HG03066 (cell line): ENCODE data around the gene CNNM1.

Source experiments
- ATAC-seq: cut with Tn5 transposase; IDR thresholded peaks from one replicate; pipeline ENCODE4 v1.9.1; 2021; ENCODE audit warnings: low read depth; ENCODE audit not compliant: unreplicated experiment

CNNM1 gene

GRCh38 chr10:99331207-99331803, 2.1 kb downstream of the CNNM1 start:
- ATAC-seq = no peak

DNA sequence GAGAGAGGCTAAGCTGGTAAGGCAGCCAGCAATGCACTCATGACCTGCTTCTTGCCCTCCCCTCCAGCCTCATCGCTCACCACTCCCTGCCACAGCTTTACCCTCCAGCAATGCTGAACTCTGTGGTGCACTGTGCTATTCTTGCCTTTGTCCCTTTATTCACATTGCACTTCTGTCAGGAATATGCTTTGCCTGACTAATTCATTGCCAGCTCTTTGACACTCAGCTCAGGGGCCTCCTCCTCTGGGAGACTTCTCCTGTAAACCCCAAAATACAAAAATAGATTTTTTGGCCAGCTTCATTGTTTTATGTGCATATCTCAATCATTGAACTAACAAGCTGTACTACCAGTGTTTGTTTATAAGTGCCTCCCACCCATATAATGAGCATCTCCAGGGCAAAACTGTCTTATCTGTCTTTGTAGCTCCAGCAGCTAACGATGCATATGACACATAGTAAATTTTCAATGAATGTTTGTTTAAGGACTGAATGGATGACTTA, 8.2 kb downstream of the CNNM1 start:
- no peak for ATAC-seq

DNA sequence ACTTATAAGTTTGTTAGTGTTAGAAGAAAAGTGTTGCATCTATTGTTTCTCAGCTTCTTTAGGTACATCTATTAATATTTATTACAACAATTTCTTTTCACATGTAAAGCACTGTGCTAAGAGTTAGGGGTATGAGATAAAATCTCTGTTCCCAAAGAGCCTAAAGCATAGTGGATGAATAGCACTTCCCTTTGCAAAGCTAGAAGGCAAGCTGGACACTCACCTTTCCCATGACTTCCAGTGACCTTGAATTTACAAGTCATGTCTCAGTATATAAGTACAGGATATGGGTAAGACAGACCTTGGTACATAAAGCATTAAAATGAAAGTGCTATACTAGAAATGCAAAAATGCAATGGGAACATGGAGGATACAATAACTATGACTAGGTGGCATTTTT, 8.7 kb downstream of the CNNM1 start:
- no peak for ATAC-seq

DNA sequence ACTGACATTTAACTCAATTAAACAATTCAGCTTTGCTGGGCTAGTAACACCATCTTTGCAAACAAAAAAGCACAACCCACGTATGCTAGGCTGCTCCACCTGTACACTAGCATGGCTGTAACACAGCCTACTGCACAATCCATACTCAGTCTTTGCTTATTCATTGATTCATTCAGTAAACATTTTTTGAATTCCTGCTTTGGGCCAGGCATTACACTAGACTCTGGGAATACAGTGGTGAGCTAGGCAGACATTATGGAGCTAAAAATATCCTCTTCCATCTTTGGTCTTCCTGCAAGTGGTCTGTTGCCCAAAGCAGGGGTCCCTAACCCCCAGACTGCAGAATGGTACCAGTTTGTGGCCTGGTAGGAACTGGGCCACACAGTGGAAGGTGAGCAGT, 9.9 kb downstream of the CNNM1 start:
- no peak for ATAC-seq

DNA sequence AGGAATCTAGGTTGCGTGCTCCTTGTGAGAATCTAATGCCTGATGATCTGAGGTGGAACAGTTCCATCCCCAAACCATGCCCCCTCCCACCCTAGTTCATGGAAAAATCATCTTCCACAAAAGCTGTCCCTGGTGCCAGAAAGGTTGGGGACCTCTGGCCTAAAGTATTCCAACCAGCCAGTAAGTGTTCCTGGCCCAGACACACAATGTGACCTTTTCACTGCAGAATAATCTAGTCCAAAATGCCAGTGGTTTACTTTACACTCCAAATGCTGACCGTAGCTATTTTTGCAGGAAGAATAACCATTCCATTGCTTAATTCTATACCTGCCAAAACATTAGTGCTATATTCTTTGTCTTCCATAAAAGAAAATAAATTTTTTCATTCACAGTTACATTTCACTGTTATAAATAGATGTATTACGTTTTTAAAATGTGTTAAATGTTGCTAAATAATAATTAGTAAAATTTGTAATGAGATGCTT, 10.4 kb downstream of the CNNM1 start:
- ATAC-seq = no peak

DNA sequence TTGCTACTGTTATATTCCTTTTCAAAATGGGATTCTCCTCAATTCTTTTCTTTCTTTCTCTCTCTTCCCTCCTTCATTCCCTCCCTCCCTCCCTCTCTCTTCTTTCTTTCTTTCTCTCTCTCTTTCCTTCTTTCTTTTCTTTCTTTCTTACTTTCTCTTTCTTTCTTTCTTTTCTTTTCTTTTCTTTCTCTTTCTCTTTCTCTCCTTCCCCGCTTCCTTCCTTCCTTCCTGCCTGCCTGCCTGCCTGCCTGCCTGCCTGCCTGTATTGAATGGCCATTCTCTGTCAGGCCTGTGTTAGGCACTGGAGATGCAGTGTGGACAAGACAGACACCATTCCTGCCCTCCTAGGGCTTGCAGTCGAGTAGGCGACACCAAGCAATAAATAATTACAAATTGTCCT, 11.5 kb downstream of the CNNM1 start:
- no peak for ATAC-seq

GRCh38 chr10:99341248-99341647, 12.1 kb downstream of the CNNM1 start:
- ATAC-seq = no peak

DNA sequence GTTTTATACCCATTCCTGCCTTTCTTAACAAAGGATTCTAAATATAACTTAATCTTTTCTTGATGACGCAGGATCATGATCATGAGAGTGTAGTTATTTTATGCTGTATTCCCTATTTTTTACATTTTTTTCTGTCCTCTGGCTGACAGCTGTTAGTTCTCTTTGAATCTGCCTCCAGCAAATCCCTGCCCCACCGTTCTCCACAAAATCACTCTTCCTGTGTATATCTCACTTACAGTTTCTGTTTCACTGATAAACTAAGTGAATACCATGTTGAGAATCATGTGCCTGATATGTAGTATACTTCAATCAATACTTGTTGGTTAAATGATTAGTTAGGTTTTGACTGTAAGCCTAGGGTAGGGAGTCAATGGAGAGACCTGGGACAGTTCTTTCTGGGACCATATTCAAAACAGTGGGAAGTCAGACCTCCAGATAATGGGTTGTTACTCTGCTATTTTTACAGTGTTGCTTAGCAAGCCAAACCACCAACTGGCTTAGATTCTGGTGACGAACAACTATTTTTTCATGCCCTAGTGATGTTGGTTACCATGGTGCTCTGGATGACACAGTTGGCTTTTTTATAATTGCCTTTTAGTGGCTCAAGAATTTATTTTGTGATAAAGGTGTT, 12.8 kb downstream of the CNNM1 start:
- no peak for ATAC-seq

- ATAC-seq = no peak
Observed at GRCh38 chr10:99343262-99343661, 14.1 kb downstream of the CNNM1 start.

DNA sequence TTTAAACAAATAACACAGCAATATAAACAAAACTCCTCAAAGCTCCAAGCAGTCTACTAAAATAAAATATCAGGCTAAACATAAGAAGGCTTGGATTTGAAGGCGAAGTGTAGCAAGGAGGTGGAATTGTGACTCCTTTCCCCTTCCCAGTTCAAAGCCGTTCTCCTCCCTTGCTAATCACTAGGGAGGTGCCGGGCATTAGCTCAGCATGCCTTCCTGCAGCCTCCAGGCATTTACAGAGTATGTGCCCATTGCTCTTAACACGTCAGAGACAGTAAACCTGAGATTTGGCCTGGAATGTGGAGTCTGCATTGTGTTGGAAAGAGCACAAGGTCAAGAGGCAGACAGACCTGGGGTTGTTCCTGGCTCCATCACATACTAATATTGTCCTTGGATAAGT, 15.6 kb downstream of the CNNM1 start:
- ATAC-seq = no peak

DNA sequence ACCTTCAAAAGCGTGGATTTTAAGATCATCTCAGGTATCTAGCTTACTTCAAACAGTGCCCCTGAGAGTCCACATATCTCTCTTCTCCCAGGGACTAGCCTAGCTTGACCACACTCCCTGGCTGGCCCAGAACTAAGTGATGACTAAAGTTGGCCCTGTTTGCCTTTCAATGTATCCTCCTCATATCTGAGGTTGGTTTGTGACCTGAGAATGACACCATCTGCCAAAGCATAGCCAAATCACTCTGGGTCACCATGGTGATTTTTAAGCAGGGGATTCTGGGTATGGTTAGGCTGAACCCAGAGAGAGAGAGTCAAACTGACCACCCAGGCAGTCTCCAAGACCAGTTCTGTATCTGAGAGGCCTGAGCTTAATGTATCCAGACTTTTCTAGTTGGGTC, 16.2 kb downstream of the CNNM1 start:
- ATAC-seq = no peak

DNA sequence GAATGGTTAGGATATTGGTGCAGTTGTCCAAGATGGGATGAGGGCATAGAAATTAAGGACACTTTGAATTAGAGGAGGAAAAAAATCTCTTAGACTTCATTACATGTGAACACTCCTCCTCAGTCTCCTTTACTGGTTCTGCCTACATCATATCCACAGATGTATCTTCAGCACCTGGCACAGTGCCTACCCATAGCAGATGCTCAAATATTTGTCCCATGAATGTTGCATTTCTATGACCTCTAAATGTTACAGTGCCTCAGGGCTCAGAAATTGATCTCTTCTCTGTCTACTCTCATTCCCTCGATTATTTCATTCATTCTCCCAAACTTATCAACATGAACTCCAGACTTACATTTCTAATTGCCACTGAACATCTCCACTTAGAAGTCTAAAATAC, 17.1 kb downstream of the CNNM1 start:
- no peak for ATAC-seq

DNA sequence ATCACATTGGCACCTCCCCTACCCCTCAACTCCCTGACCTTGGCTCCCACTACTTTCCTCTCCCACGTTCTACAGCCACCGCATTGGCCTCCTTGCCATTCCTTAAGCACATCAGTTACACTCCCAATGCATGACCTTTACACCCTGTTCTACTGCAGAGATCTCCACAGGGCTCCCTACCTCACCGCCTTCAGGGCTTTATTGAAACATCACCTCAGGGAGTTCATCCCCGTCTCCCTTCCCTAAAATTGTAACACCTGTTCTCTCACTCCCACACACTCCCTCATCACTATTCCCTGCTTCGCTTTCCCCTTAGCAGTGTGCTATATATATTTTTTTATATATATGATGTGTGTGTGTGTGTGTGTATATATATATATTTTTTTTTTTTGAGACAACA, 18.5 kb downstream of the CNNM1 start:
- no peak for ATAC-seq

GRCh38 chr10:99353182-99353581, 24.0 kb downstream of the CNNM1 start:
- no peak for ATAC-seq

DNA sequence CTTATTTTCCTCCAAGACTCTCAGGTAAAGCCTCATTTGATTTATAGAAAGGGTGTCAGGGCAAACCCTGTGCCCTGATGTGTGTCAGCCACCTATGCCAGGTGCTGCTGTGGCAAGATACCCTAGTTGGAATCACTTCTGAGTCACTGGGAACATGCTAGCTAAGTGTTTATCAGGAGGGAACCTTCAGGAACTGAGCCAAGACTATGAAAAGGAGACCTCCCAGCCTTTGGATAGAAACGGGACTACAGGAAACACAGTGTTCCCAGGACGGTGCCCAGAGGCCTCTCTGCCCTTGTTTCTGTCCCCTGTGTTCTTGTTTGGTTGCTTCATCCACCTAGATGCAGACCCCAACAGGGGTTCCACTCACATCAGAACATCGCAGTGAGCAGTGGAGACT, 28.5 kb downstream of the CNNM1 start:
- ATAC-seq = no peak

DNA sequence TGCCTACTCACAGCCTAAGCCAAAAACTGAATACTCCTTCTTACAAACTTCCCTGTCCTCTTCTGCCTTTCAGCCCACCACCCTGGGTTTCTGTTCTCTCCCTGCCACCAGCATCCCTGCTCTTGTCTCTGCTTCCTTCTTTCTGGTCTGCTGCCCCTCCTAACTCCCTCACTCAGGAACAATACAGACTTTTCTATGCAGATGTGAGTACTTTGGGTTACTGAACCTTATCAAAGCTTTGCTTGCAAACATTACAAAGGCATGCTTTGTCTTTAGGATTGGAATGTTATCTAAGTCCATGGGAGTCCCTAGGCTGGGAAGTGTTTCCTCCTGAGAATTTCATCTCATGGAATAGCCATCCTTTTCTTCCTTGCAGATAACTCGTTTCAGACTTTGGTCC, 28.9 kb downstream of the CNNM1 start:
- no peak for ATAC-seq

GRCh38 chr10:99360934-99361333, 31.8 kb downstream of the CNNM1 start:
- ATAC-seq = no peak

DNA sequence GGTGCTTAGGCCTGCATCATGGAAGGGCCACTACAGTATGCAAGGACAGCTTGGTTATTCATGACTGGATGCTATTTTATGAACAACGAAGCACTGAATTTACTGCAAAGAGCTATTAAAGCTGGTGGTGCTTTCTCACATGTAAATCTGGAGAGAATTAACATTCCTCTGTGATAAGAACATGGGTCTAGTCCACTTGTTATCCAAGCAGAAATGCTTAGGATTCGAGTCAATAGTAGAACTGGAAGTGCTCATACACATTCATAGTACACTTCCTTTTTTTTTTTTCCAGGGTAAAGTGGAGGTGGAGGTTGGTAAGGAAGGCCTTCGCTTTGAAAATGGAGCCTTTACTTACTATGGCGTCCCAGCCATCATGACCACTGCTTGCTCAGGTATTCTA, 35.0 kb downstream of the CNNM1 start:
- no peak for ATAC-seq

- no peak for ATAC-seq
Observed at GRCh38 chr10:99365311-99365710, 36.2 kb downstream of the CNNM1 start.

GRCh38 chr10:99365736-99366135, 36.6 kb downstream of the CNNM1 start:
- no peak for ATAC-seq

- no peak for ATAC-seq
Observed at GRCh38 chr10:99366666-99367065, 37.5 kb downstream of the CNNM1 start.

GRCh38 chr10:99368646-99369045, 39.5 kb downstream of the CNNM1 start:
- ATAC-seq = no peak
